GF-D8 (cell line): Measurements from ENCODE around the gene ACSL3.
"Not testable (repeated sequence)": the region's sequence is repeated elsewhere in the genome, so short reads cannot be mapped to it uniquely, and the experiment has no call there.

Experiments used
- DNase-seq: peaks from one replicate; lab custom pipeline; 2025; lab: John Stamatoyannopoulos, UW

Gene ACSL3

GRCh38 chr2:222860740-222861410 is at the start of gene ACSL3:
Gene ACSL3 (plus strand): TSS chr2:222861036. CDS start chr2:222908773, 47,737 bp downstream.
- DNase-seq = peak; percentile 77

- DNase-seq = no peak
Observed at GRCh38 chr2:222811828-222812227, 49.0 kb upstream of the ACSL3 start.

DNA sequence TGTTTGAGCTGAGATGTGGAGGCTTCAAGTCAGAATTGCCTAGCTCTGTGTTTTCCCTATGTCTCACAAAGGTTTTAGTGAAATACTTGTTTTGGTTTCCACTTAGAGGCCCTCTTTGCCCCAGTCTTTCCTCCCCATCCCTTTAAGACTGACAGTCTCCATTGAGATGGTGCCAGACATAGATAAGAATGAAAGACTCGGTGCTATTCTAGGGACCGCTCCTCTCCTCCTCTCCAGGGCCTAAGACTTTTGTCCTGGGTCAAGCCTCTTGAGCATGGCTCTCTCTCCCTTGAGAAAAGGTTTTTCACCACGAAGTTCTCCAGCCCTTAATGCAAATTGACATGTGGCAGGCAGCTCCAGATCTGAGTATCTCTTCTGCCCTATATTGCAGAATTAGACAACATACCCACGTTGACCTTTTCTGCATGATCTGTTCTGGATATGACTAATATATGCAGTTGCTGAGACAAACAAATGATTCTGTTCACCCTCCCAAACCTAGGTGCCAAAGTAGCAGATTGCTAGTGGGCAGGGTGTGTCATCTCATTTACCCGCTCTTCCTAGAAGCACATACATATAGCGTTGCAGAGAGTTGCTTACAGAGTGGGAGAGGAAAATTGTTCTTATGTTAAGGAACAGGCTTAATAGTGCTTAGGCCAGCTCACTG is 47.5 kb upstream of the ACSL3 start:
- no peak for DNase-seq

DNA sequence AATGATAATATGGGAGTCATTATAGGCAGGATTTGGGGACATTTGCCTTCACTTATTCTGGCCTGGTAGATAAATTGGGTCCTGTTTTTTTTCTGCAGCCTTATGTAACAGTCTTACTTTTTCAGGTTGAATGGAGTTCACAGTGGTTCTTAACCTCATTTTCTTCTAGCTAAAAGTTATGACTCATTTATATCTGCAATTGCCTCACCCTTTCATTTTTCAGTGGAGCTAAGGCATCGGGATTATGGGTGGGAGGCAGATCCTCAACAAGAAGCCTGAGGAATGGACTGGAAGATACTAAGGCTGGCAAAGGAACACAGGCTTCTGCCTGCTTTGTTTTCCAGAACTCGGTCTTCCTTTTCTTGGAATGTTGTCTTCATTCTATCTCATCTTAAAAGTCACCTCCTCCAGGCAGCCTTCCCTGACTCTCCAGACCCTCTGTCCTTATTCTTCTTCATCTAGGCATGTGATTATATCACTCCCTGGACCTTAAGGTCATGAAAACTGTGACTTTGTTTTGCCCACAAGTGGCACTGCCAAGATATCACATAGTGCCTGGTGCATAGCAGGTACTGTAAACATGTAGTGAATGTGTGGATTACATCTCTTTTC is 41.0 kb upstream of the ACSL3 start:
- DNase-seq = no peak

DNA sequence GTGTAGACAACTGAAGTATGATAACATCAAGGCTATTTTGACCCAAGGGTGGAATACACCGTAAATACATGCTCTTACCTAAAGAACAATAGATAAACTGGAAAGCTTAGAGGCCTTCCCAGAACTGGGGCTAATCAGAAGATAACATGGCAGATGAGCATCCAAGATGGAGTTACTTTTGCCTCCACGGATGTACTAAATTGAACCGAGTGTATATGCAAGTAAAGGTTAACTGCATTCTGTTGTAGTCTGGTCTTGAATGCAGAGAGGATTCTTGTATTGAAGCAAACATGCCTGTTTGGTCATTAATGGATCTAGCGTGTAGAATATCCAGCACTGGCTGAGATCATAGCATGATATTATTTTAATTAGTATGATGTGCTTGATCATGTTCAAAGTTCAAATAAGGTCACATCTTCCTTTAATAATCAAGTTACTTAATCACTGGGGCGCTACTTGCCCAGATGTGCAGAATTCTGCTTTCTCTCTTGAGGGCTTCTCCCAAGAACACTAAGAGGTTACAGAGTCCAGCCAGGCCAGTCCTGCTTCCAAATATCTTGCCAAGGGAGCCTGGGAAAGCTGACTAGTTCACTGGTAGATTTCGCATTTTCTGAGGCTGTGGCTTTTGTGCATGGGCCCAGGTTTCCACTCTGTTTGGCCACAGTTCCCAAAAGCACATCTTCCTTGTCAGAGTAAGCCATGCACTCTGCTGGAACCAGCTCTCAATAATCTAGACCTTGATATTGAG is 37.5 kb upstream of the ACSL3 start:
- DNase-seq = no peak

GRCh38 chr2:222825031-222825430 is 35.8 kb upstream of the ACSL3 start:
- no peak for DNase-seq

- DNase-seq = no peak
Observed at GRCh38 chr2:222827417-222827816, 33.4 kb upstream of the ACSL3 start.

- no peak for DNase-seq
Observed at GRCh38 chr2:222828572-222828971, 32.3 kb upstream of the ACSL3 start.

GRCh38 chr2:222830164-222830563 is 30.7 kb upstream of the ACSL3 start:
- DNase-seq = no peak

DNA sequence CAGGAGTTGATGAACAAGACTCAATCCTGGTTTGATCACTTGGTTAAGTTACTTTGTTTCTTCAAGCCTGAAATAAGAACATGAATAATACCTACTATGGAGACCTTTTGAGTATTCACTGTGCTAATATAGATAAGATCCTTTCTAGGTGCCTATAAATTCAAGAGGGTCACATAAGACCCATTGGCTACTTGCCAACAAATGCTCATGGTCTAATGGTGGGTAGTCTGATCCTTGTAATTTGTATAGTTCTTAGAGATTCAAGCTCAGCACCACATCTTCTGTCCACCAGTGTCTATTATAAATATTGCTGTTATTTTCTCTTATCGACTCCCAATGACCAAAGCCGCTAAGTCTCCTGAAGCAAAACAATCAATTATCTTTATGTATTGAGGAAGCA is 27.4 kb upstream of the ACSL3 start:
- DNase-seq = no peak

- DNase-seq = no peak
Observed at GRCh38 chr2:222835143-222835822, 25.6 kb upstream of the ACSL3 start.

DNA sequence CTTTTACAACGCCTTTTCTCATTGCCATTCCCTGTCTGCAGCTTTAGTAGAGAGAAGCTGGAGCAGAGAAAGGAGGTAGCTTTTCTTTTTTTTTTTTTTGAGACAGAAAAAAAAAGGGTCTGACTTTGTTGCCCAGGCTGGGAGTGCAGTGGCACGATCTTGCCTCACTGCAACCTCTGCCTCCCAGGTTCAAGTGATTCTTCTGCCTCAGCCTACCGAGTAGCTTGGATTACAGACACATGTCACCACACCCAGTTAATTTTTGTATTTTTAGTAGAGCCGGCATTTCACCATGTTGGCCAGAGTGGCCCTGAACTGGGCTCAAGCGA is 25.0 kb upstream of the ACSL3 start:
- no peak for DNase-seq

DNA sequence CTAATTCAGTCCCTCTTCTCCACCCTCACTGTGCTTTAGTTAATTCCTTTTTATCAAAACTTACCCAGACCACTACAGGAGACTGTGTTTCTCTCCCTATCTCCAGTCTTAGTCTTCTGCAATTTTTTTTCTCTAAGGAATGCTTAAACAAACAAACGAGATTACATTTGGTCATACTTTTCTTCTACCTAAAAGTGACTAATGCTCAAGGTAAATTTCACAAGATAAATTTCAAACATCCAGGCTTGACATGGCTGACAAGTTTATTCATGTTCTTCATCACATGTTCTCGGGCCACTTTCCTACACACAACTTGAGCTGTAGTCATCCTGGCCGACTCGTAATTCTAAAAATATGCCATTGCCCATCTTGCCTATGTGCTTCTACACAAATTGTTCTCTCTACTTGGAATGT is 23.2 kb upstream of the ACSL3 start:
- no peak for DNase-seq

GRCh38 chr2:222840060-222840802 is 20.6 kb upstream of the ACSL3 start:
- DNase-seq = no peak

- DNase-seq = peak; percentile 14
Observed at GRCh38 chr2:222842491-222843174, 18.2 kb upstream of the ACSL3 start.

DNA sequence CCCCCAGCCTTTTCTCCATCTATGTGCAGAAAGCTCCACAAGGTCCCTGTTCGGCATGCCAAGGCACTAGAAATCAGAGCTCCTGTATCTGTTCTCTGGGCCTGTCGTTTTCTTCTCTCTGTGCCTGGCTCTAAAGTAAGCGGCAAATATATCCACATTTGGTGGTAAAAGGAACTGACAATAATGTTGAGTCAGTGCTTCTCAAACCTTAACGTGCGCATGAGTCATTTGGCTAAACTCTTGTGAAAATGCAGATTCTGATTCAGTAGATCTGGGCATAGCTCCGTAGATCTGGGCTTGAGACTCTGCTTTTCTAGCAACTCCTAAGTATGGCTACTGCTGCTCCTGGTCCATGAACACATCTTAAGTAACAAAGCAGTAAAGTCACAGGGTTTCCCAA is 16.5 kb upstream of the ACSL3 start:
- DNase-seq = no peak

GRCh38 chr2:222845314-222845713 is 15.5 kb upstream of the ACSL3 start:
- not testable (repeated sequence) for DNase-seq

- DNase-seq = no peak
Observed at GRCh38 chr2:222846003-222846402, 14.8 kb upstream of the ACSL3 start.

DNA sequence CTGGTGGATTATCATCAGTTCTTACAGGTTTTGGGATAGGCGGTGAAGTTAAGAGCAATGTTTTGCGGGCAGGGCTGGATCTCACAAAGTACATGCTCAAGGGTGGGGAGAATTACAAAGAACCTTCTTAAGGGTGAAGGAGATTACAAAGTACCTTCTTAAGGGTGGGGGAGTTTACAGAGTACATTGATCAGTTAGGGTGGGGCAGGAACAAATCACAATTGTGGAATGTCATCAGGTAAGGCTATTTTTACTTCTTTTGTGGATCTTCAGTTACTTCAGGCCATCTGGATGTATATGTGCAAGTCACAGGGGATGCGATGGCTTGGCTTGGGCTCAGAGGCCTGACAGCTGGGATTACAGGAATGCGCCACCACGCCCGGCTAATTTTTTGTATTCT is 12.8 kb upstream of the ACSL3 start:
- not testable (repeated sequence) for DNase-seq

- DNase-seq = no peak
Observed at GRCh38 chr2:222848862-222849261, 12.0 kb upstream of the ACSL3 start.
